Effector CD8-positive, alpha-beta T cell (primary cell): ENCODE data around the gene ATF6B.
"Not testable (repeated sequence)": the region's sequence is repeated elsewhere in the genome, so short reads cannot be mapped to it uniquely, and the experiment has no call there.

Experiments used
- DNase-seq: peaks from one replicate; lab custom pipeline; 2025; lab: John Stamatoyannopoulos, UW

ATF6B gene

DNA sequence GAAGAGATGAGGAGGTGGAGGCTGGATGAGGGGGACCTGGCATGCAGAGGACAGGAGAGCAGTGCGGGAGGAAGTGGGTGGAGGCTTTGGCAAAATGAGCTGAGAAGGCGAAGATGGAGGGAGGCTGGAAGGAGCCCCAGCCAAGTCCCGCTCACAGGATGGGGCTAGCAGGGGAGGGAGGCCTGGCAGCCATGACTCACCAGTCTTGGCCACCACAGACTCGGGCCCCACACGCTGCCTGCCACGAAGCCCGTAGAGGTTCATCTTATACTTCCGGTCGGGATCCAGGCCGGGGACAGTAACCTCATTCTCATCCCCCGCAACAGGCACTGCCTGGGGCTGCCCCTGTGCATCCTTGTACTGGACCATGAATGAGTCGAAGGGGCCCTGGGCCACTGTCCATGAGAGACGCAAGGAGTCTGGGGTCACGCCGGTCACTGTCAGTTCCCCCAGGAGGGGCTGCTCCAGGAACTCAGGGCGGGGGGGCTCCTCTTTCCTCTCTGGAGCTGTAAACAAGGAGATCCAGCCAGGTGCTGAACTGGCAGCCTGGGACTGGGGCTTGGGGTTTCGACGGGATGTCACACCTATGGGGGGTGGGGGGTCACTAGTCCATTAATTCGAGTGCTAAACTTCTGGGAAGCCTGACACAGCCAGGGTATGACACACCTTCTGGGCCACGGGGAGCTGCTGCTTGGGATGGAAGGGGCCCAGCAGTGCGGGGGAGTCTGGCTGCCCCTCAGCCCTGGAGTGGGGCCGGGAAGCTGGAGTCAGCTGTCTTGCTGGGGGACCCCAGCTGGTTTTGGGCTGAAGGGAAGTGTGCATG lies 46.7 kb downstream of the ATF6B start:
- DNase-seq = no peak

DNA sequence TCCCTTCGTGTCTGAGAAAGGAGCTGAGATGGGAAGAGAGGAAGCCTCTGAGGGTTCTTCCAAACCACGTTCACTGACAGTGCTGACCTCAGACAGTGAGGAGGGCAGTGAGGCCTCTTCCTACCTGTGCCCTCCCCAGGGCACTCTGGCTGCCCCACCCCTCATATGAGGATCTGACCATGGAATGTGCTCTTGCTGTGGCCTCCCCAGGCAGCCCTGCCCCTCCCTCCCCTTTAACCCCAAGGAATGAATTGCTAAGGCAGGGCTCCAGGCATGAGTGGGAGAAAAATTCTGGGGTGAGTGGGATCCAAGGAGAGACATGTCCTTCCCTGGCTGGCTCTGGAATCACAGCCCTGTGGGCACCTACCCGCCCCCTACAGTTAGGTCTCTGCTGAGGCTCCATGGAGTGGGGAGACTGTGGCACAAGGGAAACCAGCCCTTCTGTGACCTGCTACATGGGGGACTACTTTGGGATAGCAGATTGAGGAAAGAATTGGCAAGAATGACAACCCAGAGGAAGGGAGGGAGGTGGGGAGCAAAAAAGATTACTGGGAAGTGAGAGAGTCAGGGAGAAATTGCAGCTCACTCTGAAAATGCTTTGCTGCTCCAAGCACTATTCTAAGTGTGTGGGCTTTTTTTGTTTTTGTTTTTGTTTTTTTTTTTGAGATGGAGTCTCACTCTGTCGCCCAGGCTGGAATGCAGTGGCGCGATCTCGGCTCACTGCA lies 48.3 kb downstream of the ATF6B start:
- DNase-seq = no peak

DNA sequence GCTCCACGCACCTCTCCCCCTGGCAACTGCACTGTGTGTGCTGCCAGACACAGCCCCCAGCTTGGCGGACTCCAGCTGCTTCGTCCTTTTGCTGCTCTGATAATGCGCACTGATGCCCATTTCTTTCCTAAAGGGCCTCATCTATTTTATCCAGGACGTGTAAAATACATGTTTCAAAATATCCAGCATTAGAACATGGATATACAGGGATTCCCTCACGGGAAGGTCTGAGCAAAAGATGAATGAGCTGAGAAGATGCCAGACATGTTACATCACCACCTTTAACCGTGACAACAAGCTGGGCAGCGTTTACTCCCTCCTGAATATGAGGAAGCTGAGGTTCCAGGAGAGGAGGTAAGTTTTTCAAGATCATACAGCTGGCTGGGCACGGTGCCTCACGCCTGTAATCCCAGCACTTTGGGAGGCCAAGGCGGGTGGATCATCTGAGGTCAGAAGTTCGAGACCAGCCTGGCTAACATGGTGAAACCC lies 51.7 kb downstream of the ATF6B start:
- no peak for DNase-seq

DNA sequence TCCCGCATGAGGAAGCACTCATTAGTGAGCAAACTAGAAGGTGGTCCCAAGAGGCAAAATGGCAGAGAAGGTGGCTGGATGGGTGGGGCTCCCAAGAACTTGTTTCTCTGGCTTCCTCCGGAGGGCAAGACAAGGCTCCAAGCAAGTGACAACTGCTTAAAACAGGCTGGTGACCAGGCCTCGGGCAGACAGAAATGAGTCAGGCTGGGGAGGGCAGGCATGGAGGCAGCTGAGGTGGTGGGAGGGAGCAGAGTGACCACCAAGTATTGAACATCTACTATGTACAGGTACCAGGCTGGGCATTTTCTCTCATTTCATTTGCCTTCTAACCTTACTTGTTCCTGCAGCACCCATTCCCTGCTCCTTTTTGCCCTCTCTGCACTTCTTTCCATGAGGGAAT lies 52.3 kb downstream of the ATF6B start:
- DNase-seq = no peak

DNA sequence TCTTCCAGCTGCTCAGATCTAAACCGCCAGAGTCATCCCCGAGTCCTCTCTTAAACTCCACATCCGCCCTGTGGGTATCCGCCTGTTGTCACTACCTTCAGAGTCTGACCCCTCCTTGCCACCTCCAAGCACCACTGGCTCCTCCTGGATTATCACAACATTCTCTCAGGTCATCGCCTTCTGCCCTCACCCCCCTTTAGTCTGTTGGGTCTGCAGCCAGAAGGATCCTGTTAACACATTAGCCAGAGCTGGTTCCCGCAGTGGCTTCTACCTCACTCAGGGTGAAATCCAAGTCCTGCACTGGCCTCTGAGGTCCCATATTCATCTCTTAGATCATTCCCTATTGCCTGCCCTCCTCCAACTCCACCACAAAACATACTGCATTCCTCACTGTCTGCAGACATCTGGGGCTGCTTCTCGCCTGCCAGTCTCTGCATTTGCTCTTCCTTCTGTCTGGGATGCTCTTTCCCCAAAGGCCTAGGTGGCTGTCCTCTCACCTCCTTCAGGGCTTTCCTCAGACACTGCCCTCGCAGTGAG lies 53.0 kb downstream of the ATF6B start:
- no peak for DNase-seq

DNA sequence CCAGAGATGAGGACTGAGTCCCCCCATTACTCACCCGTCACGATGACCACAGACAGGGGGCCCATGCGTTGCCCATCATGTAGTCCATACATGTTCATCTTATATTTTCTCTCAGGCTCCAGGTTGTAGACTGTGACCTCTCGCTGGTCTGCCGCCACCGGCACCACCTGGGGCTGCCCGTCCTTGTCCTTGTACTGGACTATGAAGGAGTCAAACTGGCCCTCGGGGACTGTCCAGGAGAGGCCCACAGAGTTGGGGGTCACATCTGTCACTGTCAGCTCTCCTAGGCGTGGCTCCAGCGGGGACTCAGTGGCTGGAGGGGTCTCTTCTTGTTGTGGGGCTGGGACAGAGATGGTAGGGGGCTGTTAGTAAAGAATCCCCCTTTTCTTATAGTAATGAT lies 54.4 kb downstream of the ATF6B start:
- DNase-seq = no peak

DNA sequence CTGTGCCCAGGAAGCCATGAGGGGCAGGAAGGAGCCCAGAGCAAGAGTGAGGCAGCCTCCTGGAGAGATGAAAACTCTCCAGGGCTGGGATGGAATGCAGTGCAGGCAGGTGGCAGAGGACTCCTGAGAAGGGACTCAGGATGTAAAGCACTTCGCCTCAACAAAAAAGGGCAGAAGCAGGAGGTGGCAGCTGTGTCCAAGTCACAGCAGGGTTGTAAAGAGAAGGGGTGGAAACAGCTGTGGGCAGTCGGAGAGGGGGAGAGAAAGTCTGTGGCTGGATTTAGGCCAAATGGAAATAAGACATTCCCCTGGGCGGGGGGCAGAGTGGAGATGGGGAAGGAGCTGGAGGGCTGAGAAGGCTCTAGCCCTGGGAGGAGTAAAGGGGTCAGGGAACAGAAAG lies 54.9 kb downstream of the ATF6B start:
- DNase-seq = no peak

DNA sequence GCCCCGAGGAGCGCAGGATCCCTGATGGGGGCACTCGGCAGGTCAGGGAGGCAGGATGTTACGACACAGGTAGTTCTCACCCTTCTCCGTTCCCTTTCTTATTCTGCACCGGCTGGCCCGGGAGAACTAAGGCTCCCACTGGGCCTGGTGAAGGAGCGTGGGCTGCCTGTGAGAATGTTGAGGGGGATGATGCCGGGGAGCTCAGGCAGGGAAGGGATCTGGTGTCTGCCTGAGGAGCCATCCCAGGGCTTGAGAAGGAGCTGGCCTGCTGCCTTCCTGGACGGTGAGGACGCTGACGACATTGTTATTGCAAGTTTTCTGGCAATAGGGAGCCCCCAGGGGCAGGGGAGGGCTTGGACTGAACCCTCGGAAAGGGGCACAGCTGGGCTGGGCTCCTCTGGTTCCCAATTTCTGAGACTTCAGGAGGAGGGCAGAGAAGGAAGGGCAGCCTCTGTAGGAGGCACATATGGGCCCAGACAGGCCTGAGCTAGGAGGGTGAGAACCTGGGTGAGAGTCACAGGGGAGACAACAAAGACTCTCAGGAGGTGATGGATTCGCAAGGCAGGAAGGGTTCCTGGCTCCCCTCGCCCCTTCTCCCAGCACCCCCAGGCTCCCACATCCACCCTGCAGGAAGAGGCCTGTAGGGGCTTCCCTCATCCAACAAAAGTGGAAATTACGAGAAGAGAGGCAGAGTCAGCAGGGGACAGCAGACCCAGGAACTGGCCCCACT lies 57.1 kb downstream of the ATF6B start:
- no peak for DNase-seq

DNA sequence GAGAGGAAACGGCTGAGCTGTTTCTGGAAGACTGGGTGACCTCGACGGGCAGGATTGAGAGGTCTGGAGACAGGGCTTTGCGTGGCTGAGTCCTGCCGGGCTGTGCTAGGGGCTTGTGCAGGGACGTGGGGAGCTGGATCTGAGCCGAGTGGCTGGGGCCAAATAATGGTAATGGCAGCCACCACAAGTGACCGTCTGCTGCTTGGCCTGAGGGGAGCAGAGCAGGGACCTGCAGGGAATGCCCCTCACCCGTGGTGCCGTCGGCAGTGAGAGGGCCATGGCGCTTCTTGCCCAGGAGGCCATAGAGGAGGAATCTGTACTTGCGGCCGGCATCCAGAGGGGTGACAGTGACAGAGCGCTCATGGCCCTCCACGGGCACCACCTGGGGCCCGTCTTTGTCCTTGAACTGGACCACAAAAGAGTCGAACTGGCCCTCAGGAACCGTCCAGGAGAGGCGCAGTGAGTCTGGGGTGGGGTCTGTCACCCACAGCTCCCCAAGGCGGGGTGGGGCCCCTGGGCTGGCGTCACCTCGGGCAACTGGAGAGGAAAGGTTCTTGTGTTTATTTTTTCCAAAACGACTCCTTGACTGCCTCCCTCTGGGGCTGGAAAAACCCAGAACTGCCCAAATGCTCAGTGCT lies 58.0 kb downstream of the ATF6B start:
- DNase-seq = no peak

DNA sequence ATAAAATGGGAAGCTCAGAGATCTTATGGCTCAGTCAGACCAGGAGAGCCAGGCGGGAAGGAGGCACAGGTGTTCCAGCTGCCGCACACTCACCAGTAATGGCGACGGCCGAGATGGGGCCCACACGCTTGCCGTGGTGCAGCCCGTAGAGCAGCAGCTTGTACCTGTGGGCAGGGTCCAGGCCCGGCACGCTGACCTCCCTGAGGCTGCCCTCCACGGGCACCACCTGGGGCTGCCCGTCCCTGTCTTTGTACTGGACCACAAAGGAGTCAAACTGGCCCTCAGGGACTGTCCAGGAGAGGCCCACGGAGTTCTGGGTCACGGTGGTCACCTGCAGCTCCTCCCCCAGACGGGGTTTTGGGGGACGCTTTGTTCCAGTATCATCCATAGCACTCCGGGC lies 58.6 kb downstream of the ATF6B start:
- no peak for DNase-seq

DNA sequence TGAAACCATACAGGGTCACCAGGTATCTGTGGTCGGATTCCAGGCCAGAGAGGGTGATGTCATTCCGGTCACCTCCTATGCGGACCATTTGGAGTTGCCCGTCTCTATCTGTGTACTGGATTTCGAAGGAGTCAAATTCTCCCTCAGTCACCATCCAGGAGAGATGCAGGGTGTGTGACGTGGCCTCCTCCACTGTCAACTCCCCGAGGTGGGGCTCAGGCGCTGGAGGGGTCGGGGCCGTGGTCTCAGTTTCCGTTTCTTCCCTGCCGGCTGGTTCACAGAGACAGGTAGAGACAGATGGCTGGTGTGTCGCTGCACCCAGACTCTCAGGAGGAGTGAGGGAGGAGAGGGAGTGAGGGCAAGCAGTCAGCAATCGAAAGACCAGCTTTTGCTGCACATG lies 59.2 kb downstream of the ATF6B start:
- no peak for DNase-seq

DNA sequence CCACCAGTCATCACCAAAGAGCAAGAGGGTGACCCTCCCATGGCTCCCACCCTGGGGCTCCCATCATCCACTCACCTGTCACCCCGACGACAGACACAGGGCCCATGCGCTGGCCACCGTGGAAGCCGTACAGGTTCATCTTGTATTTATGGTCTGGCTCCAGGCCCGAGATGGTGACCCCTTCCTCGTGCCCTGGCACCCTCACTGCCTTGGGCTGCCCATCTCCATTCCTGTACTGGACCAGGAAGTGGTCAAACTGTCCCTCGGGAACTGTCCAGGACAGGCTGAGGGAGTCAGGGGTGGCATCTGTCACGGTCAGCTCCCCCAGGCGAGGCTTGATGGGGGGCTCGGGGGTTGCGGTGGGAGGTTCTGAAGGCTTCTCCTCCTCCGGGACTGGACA lies 59.7 kb downstream of the ATF6B start:
- not testable (repeated sequence) for DNase-seq

DNA sequence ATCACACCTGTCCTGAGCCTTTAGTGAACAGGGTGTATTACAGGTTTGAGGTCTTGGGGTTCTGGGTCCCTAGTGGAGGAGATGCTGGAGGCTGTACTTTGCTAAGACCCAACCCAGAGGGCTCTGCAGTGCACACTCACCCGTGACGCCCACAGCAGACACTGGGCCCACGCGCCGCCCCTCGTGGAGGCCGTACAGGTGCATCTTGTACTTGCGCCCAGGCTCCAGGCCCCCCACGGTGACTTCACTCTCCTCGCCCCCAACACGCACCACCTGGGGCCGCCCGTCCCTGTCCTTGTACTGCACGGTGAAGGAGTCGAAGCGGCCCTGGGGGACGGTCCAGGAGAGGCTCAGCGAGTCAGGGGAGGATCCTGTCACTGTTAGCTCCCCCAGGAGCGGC lies 60.5 kb downstream of the ATF6B start:
- not testable (repeated sequence) for DNase-seq
